NT2/D1 (cell line): ENCODE data around the gene TRAIP.

Experiments
- DNase-seq: peaks from one replicate; pipeline ENCODE4 v3.0.0-alpha.2; 2011; ENCODE audit warnings: low read depth, low spot score
- H3K27me3 ChIP-seq: 2 replicates; pipeline ENCODE4 v1.6.0; 2011; ENCODE audit warnings: mild to moderate bottlenecking; ENCODE audit not compliant: insufficient read length, insufficient read depth
- H3K36me3 ChIP-seq: 2 replicates; pipeline ENCODE4 v1.6.1; 2011; ENCODE audit warnings: mild to moderate bottlenecking, low read length, mixed read lengths; ENCODE audit not compliant: insufficient read depth, insufficient read length
- H3K4me1 ChIP-seq: 2 replicates; pipeline ENCODE4 v1.5.1; 2011; ENCODE audit not compliant: insufficient read depth, insufficient read length
- H3K4me3 ChIP-seq: 2 replicates; pipeline ENCODE4 v1.5.1; 2011; ENCODE audit warnings: low read depth; ENCODE audit not compliant: insufficient read length
- H3K9ac ChIP-seq: 2 replicates; pipeline ENCODE4 v1.6.0; 2011; ENCODE audit warnings: low read depth; ENCODE audit not compliant: insufficient read length
- H3K9me3 ChIP-seq: 2 replicates; pipeline ENCODE4 v1.5.1; 2011; ENCODE audit warnings: mild to moderate bottlenecking, low read length; ENCODE audit not compliant: insufficient read depth
- SUZ12 ChIP-seq: IDR thresholded peaks from 2 replicates; pipeline ENCODE4 v1.6.1; 2011; ENCODE audit not compliant: insufficient read length, insufficient read depth; ENCODE audit errors: extremely low read depth
- YY1 ChIP-seq: IDR thresholded peaks from 2 replicates; pipeline ENCODE4 v1.6.1; 2011; ENCODE audit not compliant: insufficient read length, insufficient read depth
- ZNF274 ChIP-seq: IDR thresholded peaks from 2 replicates; pipeline ENCODE4 v1.6.1; 2011; ENCODE audit warnings: mild to moderate bottlenecking, low read depth, low read length

The TRAIP gene

GRCh38 chr3:49779358-49780079 lies 76.8 kb downstream of the TRAIP start:
- Histone ChIP-seq H3K36me3 (peaks cover 61% of the 10 kb centered on the region), H3K27me3 (no peaks in the 10 kb centered on the region), H3K4me3 (no peak overlapping the region), H3K9ac (no peak overlapping the region), H3K4me1 (no peaks in the 10 kb centered on the region), H3K9me3 (no peaks in the 10 kb centered on the region)
- no peak for DNase-seq
- TF ChIP-seq ZNF274: no peak
- no peak for TF ChIP-seq SUZ12
- no peak for TF ChIP-seq YY1
